HUES64 (cell line): ENCODE measurements around the gene RFTN1.

Source experiments
- H3K27ac ChIP-seq: 2 replicates; pipeline ENCODE4 v1.7.0; 2013; ENCODE audit warnings: low read depth, low read length, inconsistent platforms
- H3K27me3 ChIP-seq: 2 replicates; pipeline ENCODE4 v1.6.1; 2013; ENCODE audit warnings: mild to moderate bottlenecking, low read length; ENCODE audit not compliant: insufficient read depth
- H3K36me3 ChIP-seq: 2 replicates; pipeline ENCODE4 v1.6.1; 2013; ENCODE audit warnings: mild to moderate bottlenecking, low read length; ENCODE audit not compliant: insufficient read depth
- H3K4me1 ChIP-seq: 2 replicates; pipeline ENCODE4 v1.6.1; 2013; ENCODE audit warnings: mild to moderate bottlenecking, low read length, moderate library complexity; ENCODE audit not compliant: insufficient read depth
- H3K4me3 ChIP-seq: 2 replicates; pipeline ENCODE4 v1.5.1; 2013; ENCODE audit warnings: mild to moderate bottlenecking, low read length, moderate library complexity
- H3K9ac ChIP-seq: 2 replicates; pipeline ENCODE4 v1.6.1; 2013; ENCODE audit warnings: mild to moderate bottlenecking, low read depth, low read length
- H3K9me3 ChIP-seq: 2 replicates; pipeline ENCODE4 v1.6.1; 2013; ENCODE audit warnings: low read depth, low read length; ENCODE audit not compliant: insufficient read depth
- WGBS: fragments of 150-250, 120-280 bp; methylation state at CpG from one replicate; pipeline ENCODE4 v1.1.7; 2013; ENCODE audit warnings: missing lambda C conversion rate; 5-methylcytosine and 5-hydroxymethylcytosine counted together

Gene RFTN1

DNA sequence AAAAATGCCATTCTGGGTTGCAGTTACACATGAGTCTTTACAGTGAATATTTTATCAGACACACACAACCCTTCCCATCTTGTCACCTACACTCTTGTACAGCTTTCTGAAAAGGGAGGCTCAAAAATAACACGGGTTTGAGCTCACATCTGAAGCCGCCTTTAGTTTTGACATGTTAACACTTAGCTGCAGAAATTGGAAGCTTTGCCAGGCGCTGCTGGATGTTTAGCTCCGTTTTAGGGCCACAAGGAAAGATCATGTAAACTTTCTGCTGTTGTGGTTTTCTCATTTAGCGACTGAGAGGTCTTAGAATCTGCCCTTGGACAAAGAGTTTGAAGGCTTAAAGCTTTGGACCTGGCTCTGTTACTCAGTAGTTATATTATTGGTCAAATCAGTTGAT, 128.3 kb downstream of the RFTN1 start:
- 94% methylated on average over 5 of the region's 5 CpGs for WGBS
- no peaks in the 10 kb centered on the region for H3K27me3 ChIP-seq
- H3K27ac ChIP-seq: no peak overlapping the region
- H3K36me3 ChIP-seq: no peaks in the 10 kb centered on the region
- H3K4me1 ChIP-seq: peaks cover 3% of the 10 kb centered on the region; the same call in 1 of the 2 replicates
- H3K9ac ChIP-seq: no peak overlapping the region
- no peak overlapping the region for H3K4me3 ChIP-seq
- no peaks in the 10 kb centered on the region for H3K9me3 ChIP-seq

DNA sequence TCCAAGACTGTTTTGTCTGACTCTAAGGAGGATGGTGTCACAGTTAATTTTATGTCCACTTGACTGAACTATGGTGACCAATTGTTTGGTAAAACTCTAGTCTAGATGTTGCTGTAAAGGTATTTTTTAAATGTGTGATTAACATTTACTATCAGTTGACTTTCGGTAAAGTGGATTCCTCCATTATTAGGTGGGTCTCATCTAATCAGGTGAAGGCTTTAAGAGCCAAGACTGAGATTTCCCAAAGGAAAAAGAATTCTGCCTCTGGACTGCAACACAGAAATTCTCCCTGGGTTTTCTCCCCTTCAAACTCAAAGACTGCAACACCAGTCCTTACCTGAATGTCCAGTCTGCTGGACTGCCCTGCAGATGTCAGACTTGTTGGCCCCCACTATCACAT, 129.6 kb downstream of the RFTN1 start:
- no peak overlapping the region for H3K9ac ChIP-seq
- WGBS: 91% methylated on average over 1 of the region's 1 CpG
- no peaks in the 10 kb centered on the region for H3K27me3 ChIP-seq
- no peaks in the 10 kb centered on the region; the same call in 1 of the 2 replicates for H3K4me1 ChIP-seq
- no peak overlapping the region for H3K27ac ChIP-seq
- H3K36me3 ChIP-seq: no peaks in the 10 kb centered on the region
- no peaks in the 10 kb centered on the region for H3K9me3 ChIP-seq
- H3K4me3 ChIP-seq: no peak overlapping the region

DNA sequence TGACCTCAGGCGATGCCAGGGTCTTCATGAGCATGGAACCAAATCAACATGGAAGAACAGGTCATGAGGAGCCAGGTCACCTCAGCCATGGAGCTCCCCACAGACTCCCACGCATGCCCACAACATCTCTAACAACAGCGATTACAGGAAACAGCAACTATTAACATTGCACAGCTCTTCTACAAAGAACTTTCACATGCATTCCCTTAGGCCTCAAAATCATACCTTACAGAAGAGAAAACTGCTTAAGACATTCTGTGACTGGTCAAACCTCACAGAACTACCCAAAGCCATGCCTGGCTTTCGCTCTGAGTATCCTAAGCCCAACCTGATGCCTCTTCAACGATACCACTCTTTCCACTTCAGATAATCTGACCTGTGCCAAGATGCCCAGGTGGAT, 130.7 kb downstream of the RFTN1 start:
- 94% methylated on average over 5 of the region's 5 CpGs for WGBS

DNA sequence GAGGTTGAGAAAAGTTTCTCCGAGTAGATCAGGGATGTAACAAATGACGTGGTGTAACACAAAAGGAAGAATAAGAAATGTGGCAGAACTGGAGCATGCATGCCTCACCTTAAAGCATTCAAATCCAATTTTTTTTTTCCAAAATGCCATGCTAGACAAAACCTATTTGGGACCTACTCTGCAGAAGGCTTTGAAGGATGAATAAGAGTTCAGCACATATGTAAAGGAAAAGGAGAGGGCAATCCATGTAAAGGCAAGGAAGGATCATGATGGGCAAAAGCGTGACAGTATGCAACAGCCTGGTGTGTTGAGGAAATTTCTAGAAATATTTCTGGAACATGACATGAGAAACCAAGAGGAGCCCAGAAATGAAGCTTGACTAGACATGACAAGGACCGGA, 132.1 kb downstream of the RFTN1 start:
- Histone ChIP-seq H3K9me3 (no peaks in the 10 kb centered on the region), H3K4me3 (no peak overlapping the region), H3K36me3 (no peaks in the 10 kb centered on the region), H3K27me3 (no peaks in the 10 kb centered on the region), H3K27ac (no peak overlapping the region), H3K4me1 (no peaks in the 10 kb centered on the region), H3K9ac (no peak overlapping the region)
- 95% methylated on average over 4 of the region's 4 CpGs for WGBS

More for the DNA sequence above, 130.7 kb downstream of the RFTN1 start:
- Histone ChIP-seq H3K27ac (no peak overlapping the region), H3K4me1 (no peaks in the 10 kb centered on the region), H3K9me3 (no peaks in the 10 kb centered on the region), H3K4me3 (no peak overlapping the region), H3K36me3 (no peaks in the 10 kb centered on the region), H3K9ac (no peak overlapping the region), H3K27me3 (no peaks in the 10 kb centered on the region)

DNA sequence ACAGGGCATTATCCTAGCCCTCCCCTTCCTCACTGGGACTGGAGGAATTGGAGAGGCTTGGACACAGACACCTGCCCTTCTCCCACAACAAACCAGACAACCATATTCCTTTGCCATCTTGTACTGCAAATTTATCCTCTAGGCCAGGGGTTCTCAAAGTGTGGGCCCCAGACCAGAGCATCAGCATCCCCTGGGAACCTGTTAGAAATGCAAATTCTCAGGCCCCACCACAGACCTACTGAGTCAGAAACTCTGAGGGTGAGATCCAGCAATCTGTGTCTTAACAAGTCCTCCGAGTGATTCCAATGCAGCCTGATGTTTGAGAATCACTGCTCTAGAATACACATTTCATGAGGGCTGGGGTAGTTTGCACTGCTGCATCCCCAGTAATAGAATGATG, 133.1 kb downstream of the RFTN1 start:
- no peak overlapping the region for H3K27ac ChIP-seq
- no peaks in the 10 kb centered on the region for H3K36me3 ChIP-seq
- no peaks in the 10 kb centered on the region for H3K9me3 ChIP-seq
- no peaks in the 10 kb centered on the region for H3K4me1 ChIP-seq
- H3K4me3 ChIP-seq: no peak overlapping the region
- 84% methylated on average over 1 of the region's 1 CpG for WGBS
- H3K9ac ChIP-seq: no peak overlapping the region
- H3K27me3 ChIP-seq: no peaks in the 10 kb centered on the region

DNA sequence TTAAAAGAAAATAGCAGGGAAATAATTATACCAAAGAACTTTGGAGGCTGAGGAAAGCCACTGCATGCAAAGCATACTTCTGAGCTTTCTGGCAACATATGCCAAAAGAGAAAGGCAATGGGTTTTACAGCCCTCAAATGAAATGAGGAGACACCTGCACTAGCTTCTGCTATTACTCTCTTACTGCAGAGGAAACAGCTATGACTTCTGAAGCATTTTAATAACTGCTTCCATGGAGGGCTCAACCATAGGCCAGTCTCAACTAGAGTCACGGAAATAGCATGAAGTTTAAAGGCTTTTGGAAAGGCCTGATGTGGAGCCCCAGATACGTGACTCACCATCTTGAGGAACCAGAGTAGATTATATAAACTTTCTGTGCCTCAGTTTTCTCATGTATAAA, 133.7 kb downstream of the RFTN1 start:
- Histone ChIP-seq H3K9ac (no peak overlapping the region), H3K27ac (no peak overlapping the region), H3K4me1 (no peaks in the 10 kb centered on the region), H3K9me3 (no peaks in the 10 kb centered on the region), H3K4me3 (no peak overlapping the region), H3K36me3 (no peaks in the 10 kb centered on the region), H3K27me3 (no peaks in the 10 kb centered on the region)
- whole genome bisulfite sequencing: 50% methylated on average over 2 of the region's 2 CpGs

DNA sequence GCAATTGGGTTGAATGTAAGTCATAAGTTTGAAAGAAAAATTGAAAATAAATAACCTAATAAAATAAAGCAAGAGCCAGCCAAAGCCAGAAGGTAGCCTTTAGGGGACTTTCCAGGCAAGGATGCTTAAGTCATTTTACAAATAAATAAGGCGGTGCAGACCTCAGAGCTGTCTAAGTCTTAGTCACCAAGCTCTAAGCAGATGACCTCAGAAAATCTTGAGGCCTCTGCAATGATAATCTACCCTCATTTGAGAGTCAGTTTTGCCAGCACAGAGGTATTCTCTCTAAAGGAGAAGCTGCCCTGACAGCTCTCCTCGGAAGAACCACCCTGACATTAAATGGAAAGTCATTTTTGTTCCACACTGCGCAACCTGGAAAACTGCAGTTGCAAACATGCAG, 134.6 kb downstream of the RFTN1 start:
- Histone ChIP-seq H3K36me3 (no peaks in the 10 kb centered on the region), H3K9me3 (no peaks in the 10 kb centered on the region), H3K4me3 (no peak overlapping the region), H3K27ac (no peak overlapping the region), H3K9ac (no peak overlapping the region), H3K27me3 (no peaks in the 10 kb centered on the region), H3K4me1 (no peaks in the 10 kb centered on the region)
- 61% methylated on average over 3 of the region's 3 CpGs for WGBS

DNA sequence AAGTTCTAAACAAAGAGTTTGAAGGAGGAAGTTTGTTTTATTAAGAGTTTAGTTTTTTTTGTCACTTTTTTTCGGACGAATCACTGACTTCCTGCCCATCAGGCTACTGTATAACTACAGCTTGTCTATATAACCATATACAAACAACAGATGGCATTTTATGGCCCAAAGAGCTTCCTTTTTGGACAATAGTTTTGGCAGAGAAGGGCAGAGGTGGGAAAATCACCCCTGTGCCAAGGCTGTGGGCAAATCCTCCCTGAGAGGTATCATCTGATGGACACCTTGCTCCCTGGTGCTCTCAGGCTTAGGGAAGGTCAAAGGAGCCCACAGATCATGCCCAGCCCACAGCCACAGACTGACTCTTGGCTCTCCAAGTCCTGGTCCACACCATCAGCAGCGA, 135.1 kb downstream of the RFTN1 start:
- Histone ChIP-seq H3K9ac (no peak overlapping the region), H3K9me3 (no peaks in the 10 kb centered on the region), H3K27me3 (no peaks in the 10 kb centered on the region), H3K27ac (no peak overlapping the region), H3K4me1 (no peaks in the 10 kb centered on the region), H3K4me3 (no peak overlapping the region), H3K36me3 (no peaks in the 10 kb centered on the region)
- WGBS: 91% methylated on average over 1 of the region's 3 CpGs

DNA sequence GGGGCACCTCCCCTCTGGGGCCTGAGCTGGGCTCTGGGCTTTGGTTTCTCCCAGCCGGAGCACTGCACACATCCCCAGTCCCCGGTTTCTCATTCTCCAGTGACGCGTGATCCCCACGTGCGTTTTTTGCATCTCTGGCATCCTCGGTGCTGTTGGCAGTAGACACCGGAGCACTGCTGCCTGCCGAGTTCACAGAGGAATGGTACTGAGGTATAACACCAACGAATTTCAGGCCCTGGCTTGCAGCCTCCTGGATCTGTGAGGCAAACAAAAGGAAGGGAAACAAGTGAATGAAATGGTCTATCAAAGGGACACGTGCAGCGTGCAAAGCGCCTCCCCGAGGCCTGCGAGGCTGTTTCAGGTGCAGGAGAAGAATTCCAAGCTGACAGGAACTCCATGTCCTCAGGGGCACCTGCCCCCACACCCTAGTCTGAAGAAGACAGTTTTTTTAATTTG, 135.6 kb downstream of the RFTN1 start:
- Histone ChIP-seq H3K9me3 (no peaks in the 10 kb centered on the region), H3K36me3 (no peaks in the 10 kb centered on the region), H3K9ac (no peak overlapping the region), H3K27me3 (no peaks in the 10 kb centered on the region), H3K27ac (no peak overlapping the region), H3K4me1 (no peaks in the 10 kb centered on the region), H3K4me3 (no peak overlapping the region)
- WGBS: 92% methylated on average over 15 of the region's 15 CpGs

DNA sequence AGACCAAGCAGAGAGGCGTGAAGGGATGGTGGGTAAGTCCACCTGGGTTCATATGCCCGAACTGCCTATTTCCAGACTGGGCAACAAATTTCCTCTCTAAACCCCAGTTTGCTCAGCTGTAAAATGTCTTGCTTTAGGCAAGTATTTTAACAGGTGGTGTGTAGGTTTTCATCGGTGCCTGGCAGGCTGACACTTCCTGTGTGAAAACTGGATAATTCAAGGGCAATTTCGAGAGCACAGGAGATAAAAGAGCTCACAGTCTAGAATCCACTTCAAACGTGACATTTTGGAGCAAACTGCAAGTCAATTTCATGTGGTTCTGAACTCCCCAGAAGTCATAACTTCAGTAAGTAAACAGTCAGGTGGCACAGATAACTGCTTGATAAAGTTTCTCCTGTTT, 136.3 kb downstream of the RFTN1 start:
- Histone ChIP-seq H3K27me3 (no peaks in the 10 kb centered on the region), H3K36me3 (no peaks in the 10 kb centered on the region), H3K9me3 (no peaks in the 10 kb centered on the region), H3K27ac (no peak overlapping the region), H3K4me1 (no peaks in the 10 kb centered on the region), H3K9ac (no peak overlapping the region), H3K4me3 (no peak overlapping the region)
- 93% methylated on average over 5 of the region's 5 CpGs for WGBS

DNA sequence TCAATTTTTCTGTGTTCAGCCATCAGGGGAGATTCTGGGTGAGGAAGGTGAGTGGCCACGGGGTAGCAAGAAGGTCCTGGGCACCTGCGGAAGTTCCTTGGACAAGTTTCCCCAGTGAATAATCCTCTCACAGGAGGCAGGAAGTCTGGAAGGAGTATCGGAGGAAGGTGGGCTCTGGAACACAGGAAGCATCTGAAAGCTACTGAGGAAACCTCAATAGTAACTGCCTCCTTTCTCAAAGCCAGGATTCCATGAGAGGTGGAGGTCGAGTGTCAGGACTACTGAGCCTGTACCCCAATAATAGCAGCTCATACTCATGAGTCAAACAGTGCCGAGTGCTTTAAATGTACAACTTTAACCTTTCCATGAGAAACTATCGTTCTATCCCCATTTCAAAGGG, 137.6 kb downstream of the RFTN1 start:
- Histone ChIP-seq H3K36me3 (no peaks in the 10 kb centered on the region), H3K4me3 (no peak overlapping the region), H3K4me1 (peaks cover 7% of the 10 kb centered on the region), H3K27ac (no peak overlapping the region), H3K9ac (no peak overlapping the region), H3K9me3 (no peaks in the 10 kb centered on the region), H3K27me3 (no peaks in the 10 kb centered on the region)
- WGBS: 86% methylated on average over 6 of the region's 6 CpGs

DNA sequence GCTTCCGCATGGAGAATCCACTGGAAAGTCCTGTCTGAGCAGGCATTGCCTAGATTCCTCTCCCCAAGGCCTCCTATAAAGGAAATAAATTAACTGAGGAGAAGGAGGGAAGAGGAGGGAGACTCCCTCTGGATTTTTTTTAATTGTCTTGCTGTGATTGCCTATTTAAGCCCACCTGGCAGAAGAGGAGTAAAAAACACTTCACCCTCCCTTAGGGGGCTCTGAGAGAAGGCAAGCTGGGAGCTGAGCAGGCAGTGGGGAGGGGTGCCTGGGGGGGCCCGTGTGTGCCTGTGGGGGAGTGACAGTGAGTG, 138.6 kb downstream of the RFTN1 start:
- Histone ChIP-seq H3K27me3 (no peaks in the 10 kb centered on the region), H3K27ac (no peak overlapping the region), H3K9me3 (no peaks in the 10 kb centered on the region), H3K4me1 (peaks cover 17% of the 10 kb centered on the region), H3K9ac (no peak overlapping the region), H3K36me3 (no peaks in the 10 kb centered on the region), H3K4me3 (no peak overlapping the region)
- WGBS: 74% methylated on average over 2 of the region's 2 CpGs
